ENCODE results near the gene SUMO3.
A peak's percentile ranks its signal among the peaks of the same experiment; 100 is the strongest.
"Not testable (repeated sequence)": the region's sequence is repeated elsewhere in the genome, so short reads cannot be mapped to it uniquely, and the experiment has no call there.

SUMO3 gene

GRCh38 chr21:44846485-44847260 lies 28.8 kb upstream of the SUMO3 start:
- no peak for DNase-seq (ENCODE audit: low spot score)

- no peak for DNase-seq (ENCODE audit: low spot score)
Measured at GRCh38 chr21:44846224-44846484, 28.3 kb upstream of the SUMO3 start.

GRCh38 chr21:44845418-44846223 lies 27.8 kb upstream of the SUMO3 start:
- peak; percentile 32 for DNase-seq (ENCODE audit: low spot score)

- DNase-seq (ENCODE audit: low spot score) = no peak
Measured at GRCh38 chr21:44844256-44844655, 26.4 kb upstream of the SUMO3 start.

- no peak for DNase-seq (ENCODE audit: low spot score)
Measured at GRCh38 chr21:44842721-44843445, 25.0 kb upstream of the SUMO3 start.

- DNase-seq (ENCODE audit: low spot score) = no peak
Measured at GRCh38 chr21:44842087-44842486, 24.2 kb upstream of the SUMO3 start.

GRCh38 chr21:44840771-44841170 lies 22.9 kb upstream of the SUMO3 start:
- DNase-seq (ENCODE audit: low spot score) = no peak

- no peak for DNase-seq (ENCODE audit: low spot score)
Measured at GRCh38 chr21:44838951-44839350, 21.1 kb upstream of the SUMO3 start.

- DNase-seq (ENCODE audit: low spot score) = no peak
Measured at GRCh38 chr21:44838039-44838895, 20.4 kb upstream of the SUMO3 start.

GRCh38 chr21:44837537-44837936 lies 19.7 kb upstream of the SUMO3 start:
- DNase-seq (ENCODE audit: low spot score) = no peak

GRCh38 chr21:44836666-44837471 lies 19.0 kb upstream of the SUMO3 start:
- DNase-seq (ENCODE audit: low spot score) = no peak

GRCh38 chr21:44836349-44836665 lies 18.4 kb upstream of the SUMO3 start:
- no peak for DNase-seq (ENCODE audit: low spot score)

GRCh38 chr21:44835647-44835973 lies 17.7 kb upstream of the SUMO3 start:
- no peak for DNase-seq (ENCODE audit: low spot score)

GRCh38 chr21:44834951-44835646 lies 17.2 kb upstream of the SUMO3 start:
- no peak for DNase-seq (ENCODE audit: low spot score)

- DNase-seq (ENCODE audit: low spot score) = no peak
Measured at GRCh38 chr21:44834231-44834950, 16.5 kb upstream of the SUMO3 start.

GRCh38 chr21:44833663-44834062 lies 15.8 kb upstream of the SUMO3 start:
- no peak for DNase-seq (ENCODE audit: low spot score)

- not testable (repeated sequence) for DNase-seq (ENCODE audit: low spot score)
Measured at GRCh38 chr21:44832516-44833255, 14.8 kb upstream of the SUMO3 start.

GRCh38 chr21:44831227-44831860 lies 13.5 kb upstream of the SUMO3 start:
- no peak for DNase-seq (ENCODE audit: low spot score)

- DNase-seq (ENCODE audit: low spot score) = no peak
Measured at GRCh38 chr21:44829507-44830092, 11.7 kb upstream of the SUMO3 start.

Data from RKO (cell line).